ENCODE results near the gene SPAG17. TPM values are rescaled to one million over a fixed set of nuclear protein-coding genes. Genes with fewer than 3 reads are reported as not detected.

SPAG17 gene
- total RNA-seq, 1 experiment from 2014 or later = not detected

DNA sequence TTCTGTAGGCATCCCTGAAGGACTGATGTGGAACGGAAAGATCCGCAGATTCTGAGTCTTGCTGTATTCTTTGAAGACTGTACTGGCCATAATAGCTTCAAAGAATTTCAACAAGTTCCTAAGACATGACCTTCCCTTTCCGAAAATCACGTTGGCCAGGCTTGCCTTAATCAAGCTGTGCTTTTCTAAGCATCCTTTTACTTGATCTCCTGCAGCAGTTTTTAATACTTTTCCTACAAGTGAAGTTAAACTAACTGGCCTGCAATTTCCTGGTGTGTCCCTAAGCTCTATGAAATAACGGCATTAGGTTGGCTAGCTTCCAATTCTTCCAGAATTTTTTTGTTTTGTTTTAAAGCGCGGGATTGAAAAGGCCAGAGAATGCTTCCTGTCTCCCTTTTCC, 40.3 kb downstream of the SPAG17 start:
- H3K9me3 ChIP-seq (ENCODE audit: control insufficient read depth in 1 of 2, insufficient read depth in 1 of 2, low read depth in 1 of 2, low read length in 2 of 2) = no peaks in the 10 kb centered on the region
- H2AFZ ChIP-seq (ENCODE audit: low read depth, low read length, poor library complexity, severe bottlenecking) = no peak overlapping the region
- ChIA-PET RAD21 (ENCODE audit: low non-redundant PET in 1 of 2, low total read pairs in 2 of 2, uncharacterized antibody in 2 of 2, unreplicated experiment in 2 of 2) (interaction anchor here in 1 of 2 experiments (0.5 kb wide), 1 partner anchor 1297 kb away, joined by 3 read pairs; no protein-coding TSS in a partner anchor), CTCF (no interaction called here), POLR2A (no interaction called here)
- ATAC-seq (no peak), DNase-seq (ENCODE audit: low read depth, low spot score) (no peak)
- H3K9ac ChIP-seq (ENCODE audit: low read length) = no peak overlapping the region
- no peaks in the 10 kb centered on the region for H3K79me2 ChIP-seq (ENCODE audit: insufficient read depth, low read length)
- peaks cover 14% of the 10 kb centered on the region; the same call in 1 of the 2 replicates for H3K27me3 ChIP-seq (ENCODE audit: insufficient read depth, low read length)
- TF ChIP-seq EGR1 (IDR thresholded peaks at IDR 0.05; ENCODE audit: low read depth) (no peak), SRF (IDR thresholded peaks at IDR 0.05; ENCODE audit: low read depth) (no peak), ZNF274 (IDR thresholded peaks at IDR 0.05; ENCODE audit: low read depth, low read length) (no peak), TCF7L2 (IDR thresholded peaks at IDR 0.05; ENCODE audit: borderline replicate concordance, extremely low read depth, insufficient read depth, insufficient read length) (no peak), SIN3A (IDR thresholded peaks at IDR 0.05; ENCODE audit: low read depth) (no peak)
- TF ChIP-seq, protein P1, sequence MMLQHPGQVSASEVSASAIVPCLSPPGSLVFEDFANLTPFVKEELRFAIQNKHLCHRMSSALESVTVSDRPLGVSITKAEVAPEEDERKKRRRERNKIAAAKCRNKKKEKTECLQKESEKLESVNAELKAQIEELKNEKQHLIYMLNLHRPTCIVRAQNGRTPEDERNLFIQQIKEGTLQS (IDR thresholded peaks at IDR 0.05) = no peak
- TF ChIP-seq, protein P2, sequence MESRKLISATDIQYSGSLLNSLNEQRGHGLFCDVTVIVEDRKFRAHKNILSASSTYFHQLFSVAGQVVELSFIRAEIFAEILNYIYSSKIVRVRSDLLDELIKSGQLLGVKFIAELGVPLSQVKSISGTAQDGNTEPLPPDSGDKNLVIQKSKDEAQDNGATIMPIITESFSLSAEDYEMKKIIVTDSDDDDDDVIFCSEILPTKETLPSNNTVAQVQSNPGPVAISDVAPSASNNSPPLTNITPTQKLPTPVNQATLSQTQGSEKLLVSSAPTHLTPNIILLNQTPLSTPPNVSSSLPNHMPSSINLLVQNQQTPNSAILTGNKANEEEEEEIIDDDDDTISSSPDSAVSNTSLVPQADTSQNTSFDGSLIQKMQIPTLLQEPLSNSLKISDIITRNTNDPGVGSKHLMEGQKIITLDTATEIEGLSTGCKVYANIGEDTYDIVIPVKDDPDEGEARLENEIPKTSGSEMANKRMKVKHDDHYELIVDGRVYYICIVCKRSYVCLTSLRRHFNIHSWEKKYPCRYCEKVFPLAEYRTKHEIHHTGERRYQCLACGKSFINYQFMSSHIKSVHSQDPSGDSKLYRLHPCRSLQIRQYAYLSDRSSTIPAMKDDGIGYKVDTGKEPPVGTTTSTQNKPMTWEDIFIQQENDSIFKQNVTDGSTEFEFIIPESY (IDR thresholded peaks at IDR 0.05; ENCODE audit: extremely low read depth, insufficient replicate concordance, low read length) = no peak
- TF ChIP-seq, protein P3, sequence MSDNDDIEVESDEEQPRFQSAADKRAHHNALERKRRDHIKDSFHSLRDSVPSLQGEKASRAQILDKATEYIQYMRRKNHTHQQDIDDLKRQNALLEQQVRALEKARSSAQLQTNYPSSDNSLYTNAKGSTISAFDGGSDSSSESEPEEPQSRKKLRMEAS (IDR thresholded peaks at IDR 0.05) = no peak
- H4K20me1 ChIP-seq (ENCODE audit: insufficient read depth) = no peaks in the 10 kb centered on the region
- H3K4me1 ChIP-seq (ENCODE audit: control insufficient read depth in 1 of 2, insufficient read depth in 2 of 2, low read length in 2 of 2) = no peaks in the 10 kb centered on the region
- H3K27ac ChIP-seq (ENCODE audit: low read depth, low read length) = no peak overlapping the region
- H3K4me3 ChIP-seq (replicated peaks in 1 of 2; ENCODE audit: low read depth in 1 of 2, low read length in 2 of 2) = no peak overlapping the region
- H3K9me2 ChIP-seq (ENCODE audit: insufficient read depth) = no peaks in the 10 kb centered on the region
- intact Hi-C loops (cut with micrococcal nuclease) = no loop called here
- H3K4me2 ChIP-seq (ENCODE audit: low read length) = no peak overlapping the region
- H3K36me3 ChIP-seq (ENCODE audit: control insufficient read depth in 1 of 2, insufficient read depth in 2 of 2, low read length in 2 of 2) = no peaks in the 10 kb centered on the region
- BruUV-seq (replicated peaks) = no TSS peak

Data from HCT116 (cell line).